Daoy (cell line): ENCODE data around the gene IGFN1. TPM values are rescaled to one million over a fixed set of nuclear protein-coding genes. Genes with fewer than 3 reads are reported as not detected.
A peak's percentile ranks its signal among the peaks of the same experiment; 100 is the strongest.

ENCODE experiments used
- DNase-seq: peaks from one replicate; pipeline ENCODE4 v3.0.0-alpha.2; 2015; ENCODE audit warnings: low read depth
- total RNA-seq: library from RNA; depleted of rRNA; stranded (reverse); fragments of >200 nt; shearing (Covaris generic); gene quantifications from 2 replicates; pipeline ENCODE4 v1.2.3, GENCODE V29; 2014

Gene IGFN1
- total RNA-seq, 1 experiment from 2014 or later, result 0.51 TPM

DNA sequence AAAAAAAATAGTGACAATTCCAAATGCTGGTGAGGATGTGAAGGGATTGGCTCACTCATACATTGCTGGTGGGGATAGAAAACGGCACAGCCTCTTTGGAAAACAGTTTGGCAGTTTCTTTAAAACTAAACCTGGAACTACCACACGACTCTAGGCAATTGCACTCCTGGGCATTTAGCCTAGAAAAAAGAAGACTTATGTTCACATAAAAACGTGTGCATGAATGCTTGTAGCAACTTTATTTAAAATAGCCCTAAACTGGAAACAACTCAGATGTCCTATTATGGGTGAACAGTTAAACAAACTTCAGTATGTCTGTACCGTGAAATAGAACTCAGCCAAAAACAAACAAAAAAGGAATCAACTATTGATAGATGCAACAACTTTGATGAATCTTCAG lies 26.9 kb upstream of the IGFN1 start:
- no peak for DNase-seq

DNA sequence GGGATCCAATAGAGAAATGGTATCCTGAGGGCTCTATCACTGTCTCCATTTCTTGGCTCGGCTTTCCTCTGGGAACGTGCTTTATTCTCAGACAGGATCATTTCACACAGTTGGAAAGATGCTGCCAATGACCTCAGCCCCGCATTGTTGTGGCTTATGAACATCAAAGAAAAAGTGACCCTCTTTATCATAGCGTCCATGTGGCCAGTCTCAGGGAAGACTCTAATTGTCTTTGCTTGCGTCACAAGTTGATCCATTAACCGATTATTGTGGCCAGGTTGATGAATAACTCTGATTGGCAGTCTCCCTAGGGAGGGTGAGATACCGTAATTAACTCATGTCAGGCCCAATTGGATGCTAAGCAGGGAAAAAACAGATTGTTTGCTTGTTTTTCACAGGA lies 26.0 kb upstream of the IGFN1 start:
- DNase-seq, result no peak

GRCh38 chr1:201167041-201167991 lies 23.3 kb upstream of the IGFN1 start:
- no peak for DNase-seq

GRCh38 chr1:201169203-201169602 lies 21.4 kb upstream of the IGFN1 start:
- no peak for DNase-seq

DNA sequence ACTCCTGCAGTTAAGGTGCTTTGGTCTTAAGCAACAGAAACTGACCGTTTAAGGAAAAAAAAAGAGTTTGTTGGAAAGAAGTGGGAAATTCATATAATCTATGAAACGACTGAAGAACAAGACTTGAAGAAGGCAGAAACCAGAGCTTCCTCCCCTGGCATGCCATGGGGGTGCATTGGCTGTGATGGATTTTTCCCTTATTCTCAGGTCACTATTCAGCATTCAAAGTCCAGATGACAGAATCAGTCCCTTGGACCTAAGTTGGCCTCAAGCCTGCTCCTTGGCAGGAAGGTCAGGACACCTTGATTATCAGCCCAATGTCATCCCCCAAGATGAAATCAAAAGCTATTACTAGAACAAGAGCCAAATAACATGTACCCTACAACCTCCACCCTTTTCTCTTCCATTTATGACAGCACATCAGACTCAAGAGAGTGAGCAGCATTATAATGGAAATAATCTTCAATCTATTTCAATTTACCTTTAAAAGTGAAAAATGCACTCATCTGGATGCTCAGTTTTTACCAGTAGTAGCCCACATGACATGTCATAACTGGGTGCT lies 20.6 kb upstream of the IGFN1 start:
- no peak for DNase-seq

DNA sequence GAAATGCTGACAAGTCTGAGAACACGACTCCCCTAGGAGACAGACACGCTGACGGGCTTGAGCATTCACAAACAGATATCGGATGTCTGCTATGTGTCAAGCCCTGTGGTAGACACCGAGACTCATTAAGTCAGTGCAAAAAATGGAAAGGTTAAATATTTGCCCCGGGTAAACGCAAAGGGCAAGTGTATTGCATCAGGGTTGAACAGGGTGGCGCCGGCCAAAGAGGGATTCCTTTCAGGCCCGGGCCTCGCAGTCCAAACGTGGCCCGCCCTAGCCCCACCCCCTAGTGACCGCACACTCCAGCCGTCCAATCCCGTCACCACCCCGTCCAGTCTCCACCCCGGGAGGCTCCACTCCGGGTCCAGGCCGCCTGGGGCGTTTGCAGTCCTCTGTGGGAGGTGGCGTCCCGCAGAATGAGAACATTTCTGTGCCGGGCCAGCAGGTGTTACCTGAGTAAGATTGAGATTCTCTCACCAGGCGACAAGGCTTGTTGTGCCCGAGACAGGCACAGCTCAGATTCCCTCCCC lies 20.0 kb upstream of the IGFN1 start:
- DNase-seq, result peak; percentile 93

DNA sequence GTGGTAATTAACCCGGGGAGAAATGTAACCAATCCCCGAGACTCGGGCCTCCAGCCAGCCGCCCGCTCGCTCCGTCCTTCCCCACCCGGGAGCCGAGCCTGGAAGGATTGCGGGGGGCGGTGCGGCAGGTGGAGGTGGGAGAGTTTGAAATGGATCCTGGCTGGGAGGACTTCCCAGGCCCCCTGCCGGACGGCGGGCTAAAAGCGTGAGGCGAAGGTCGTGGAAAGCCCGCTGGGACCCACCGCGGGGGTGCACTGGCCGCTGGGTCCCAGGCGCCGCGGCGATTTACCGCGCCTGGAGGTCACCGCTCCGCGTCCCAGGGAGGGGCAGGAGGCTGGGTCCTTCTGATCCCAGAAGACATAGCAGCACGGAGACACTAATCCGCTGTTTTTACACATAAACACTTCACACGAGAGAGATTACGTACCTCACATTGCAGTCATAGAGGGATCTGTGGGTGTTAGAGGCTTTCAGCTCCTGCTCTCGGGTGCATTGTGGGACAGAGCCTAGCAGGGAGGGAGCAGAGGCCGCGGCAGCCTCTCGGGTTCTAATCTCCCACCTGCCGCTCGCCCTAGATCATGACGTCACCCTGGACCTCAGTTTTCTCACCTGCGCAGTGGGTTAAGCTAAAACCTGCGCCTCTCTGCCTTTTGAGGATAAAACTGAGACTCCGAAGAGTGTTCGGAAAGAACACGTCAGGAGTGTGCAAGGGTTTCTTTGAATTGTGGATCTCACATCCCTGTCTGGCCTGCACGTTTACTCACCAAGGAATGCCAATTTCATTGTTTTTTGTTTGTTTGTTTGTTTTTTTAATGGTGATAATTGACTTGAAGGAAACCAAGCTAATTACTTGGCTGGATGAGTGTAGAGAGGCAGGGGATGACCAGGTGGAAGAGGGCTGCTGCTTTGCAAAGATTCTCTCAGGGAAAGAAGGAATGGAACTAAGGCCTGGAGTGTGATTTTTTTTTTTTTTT lies 19.3 kb upstream of the IGFN1 start:
- peak; percentile 27 for DNase-seq

DNA sequence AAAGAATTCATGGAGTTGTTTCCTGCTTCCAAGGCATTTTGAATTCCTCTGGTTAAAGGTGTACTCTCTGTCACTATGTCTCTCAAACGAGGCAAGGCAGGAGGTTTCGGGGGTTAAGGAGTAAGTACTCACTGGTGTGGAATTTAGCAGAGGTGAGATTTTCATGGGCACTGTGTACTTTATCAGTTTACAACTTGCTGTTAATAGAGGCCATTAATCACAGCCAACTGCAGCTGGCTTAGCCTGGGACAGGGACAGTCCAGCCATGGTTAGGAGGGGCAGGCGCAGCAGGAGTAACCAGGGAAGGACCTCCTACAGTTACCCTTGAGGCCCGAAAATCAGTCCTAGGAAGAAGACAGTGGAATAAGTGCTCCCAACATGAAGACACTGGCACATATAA lies 18.3 kb upstream of the IGFN1 start:
- DNase-seq, result no peak

DNA sequence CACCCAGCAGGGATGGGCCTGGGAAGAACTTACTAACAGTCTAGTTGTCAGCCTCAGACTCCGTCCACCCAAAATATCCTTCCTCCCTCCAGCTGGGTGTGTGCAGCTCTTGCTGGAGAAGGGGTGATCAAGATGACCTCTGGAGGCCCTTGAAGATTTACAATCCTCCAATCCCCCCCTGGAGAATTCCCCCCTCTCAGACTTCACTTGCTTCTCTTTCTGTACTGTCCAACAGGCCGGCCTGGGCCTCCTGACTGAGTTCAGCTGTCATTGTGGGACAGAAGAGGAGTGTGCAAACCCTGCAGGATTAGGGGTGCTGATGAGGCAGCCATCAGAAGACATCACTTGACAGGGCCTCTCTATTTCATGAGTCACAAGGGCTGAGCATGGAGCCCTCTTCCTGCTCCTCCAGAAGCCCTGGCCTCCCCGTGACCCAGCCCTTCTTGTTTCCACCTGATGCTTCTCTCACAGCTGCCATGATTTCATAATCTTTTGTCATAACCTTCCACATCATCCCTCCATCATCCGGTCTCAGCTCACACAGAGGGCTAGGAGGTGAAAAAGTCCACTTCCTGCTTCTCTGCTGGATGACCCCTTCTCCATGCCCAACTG lies 17.5 kb upstream of the IGFN1 start:
- no peak for DNase-seq

DNA sequence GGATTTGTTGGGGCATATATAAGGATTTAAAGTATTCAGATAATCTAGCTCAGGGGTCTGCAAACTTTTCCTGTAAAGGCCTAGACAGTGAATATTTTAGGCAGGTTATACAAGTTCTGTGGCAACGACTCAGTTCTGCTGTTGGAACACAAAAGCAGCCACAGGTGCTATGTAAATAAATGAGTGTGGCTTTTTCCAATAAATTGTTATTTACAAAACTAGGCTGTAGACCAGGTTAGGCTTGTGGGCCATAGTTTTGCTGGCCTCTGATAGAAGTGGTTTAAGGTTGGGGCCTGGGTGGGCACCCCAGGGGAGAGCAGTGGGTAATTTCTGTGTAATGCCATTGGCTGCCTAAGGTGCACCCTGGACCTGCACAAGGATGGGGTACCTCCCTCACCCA lies 16.9 kb upstream of the IGFN1 start:
- DNase-seq, result no peak

- no peak for DNase-seq
These were observed 14.7 kb upstream of the IGFN1 start for GRCh38 chr1:201175820-201176500.

DNA sequence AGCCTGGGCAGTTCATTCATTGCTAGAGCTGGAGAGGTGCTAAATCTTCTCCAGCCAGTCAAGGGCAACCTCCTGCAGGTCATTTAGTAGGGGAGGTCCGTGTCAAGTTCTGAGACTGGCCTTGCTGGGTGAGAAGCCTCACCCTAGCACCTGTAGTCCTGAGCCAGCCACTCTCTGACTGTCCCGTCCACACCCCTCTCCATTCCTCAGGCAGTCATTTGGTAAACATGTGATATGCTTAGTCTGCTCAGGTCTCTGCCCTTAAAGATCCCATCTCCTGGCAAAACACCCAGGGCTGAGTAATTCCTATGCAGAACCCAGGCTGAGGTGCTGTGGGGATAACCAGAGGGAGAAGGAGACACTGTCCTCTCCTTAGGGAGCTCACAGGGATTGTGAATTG lies 13.7 kb upstream of the IGFN1 start:
- DNase-seq, result no peak

GRCh38 chr1:201178718-201179117 lies 11.9 kb upstream of the IGFN1 start:
- DNase-seq, result no peak

- no peak for DNase-seq
These were observed 10.5 kb upstream of the IGFN1 start for GRCh38 chr1:201180141-201180540.

DNA sequence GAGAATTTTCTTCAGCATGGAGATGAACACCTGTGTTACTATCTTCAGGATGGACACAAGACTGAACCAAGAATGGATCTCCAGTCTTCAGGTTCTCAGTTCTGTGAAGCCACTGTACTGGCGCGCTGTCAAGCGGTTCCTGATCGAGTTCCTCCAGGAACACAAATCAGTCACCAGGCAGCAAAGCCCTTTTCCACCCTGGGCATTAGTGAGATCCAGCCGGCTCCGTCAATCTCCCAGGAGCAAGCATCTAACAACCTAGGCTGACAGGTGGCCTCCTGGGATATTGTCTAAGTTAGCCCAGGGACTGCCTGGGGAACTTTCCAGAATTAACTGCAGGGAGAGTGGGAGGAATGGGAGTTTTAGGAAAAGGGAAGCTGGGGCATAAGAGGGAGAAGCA lies 9.7 kb upstream of the IGFN1 start:
- no peak for DNase-seq

DNA sequence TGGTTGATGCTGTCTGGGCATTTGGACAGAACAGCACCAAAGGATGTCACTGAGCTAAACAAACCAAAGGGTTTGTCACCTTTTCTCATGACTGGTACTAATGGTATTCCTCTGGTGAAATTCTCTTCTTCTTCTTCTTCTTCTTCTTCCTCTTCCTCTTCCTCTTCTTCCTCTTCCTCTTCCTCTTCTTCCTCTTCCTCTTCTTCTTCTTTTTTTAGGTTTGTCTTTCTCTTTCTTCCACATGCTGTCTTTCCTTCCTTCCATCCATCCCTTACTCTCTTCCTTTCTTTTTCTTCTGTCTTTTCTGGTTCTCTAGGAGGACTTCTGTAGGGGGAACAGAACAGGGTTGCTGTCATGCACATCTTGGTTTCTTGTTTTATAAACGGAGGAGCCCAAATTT lies 9.3 kb upstream of the IGFN1 start:
- DNase-seq, result no peak

DNA sequence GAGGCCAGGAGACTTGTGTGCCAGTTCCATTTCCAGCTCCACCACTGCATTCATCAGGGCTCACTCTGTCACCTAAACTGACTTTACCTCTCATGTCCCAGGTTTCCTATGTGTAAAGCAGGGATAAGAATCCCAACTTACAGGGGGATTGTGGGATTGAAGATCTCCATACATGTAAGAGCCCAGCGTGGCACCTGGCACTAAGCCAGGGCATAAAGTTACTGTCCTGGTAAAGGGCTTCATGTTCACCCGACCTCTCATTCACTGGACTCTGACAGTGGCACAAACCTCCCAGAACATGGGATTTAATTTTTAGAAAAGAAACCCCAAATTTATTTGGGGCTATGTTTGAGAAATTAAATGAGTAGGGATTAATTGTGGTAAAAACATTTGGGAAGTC lies 8.9 kb upstream of the IGFN1 start:
- DNase-seq, result no peak

DNA sequence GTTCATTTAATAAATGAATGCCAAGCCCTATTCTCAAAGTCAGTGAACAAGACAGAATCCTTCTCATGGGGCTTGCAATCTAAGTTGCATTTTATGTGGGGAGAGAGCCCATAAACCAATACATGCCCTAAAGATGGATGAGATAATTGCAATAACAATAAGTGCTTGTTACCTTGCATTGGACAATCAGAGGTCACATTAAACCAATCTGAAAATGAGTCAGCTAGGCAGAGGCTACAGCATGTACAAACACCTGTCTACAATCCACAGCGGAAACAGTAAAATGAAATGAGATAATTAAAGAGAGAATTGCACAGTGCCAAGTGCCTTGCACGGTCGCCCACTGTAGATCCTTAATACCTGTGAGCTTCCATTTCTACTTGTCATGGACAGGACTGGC lies 7.4 kb upstream of the IGFN1 start:
- no peak for DNase-seq

DNA sequence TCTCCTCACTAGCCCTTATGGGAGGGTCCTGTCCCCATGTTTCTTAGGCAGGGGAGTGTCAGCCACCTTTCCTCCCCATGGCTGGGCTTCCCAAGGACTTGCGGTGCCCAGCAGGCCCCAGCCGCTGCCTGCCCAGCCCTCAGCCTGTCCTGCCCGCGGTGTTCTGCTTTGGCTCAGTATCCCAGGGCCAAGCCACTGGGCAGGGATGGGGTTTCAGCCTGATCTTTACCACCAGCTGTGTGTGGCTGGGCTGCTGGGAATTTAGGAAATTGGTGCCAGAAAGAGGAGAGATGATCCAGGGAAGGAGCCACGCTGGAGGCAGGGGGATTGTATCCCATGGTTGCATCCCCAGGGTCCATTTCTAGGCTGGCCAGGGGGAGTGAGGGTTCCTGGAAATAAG lies 6.9 kb upstream of the IGFN1 start:
- DNase-seq, result no peak

GRCh38 chr1:201184307-201185122 lies 6.1 kb upstream of the IGFN1 start:
- peak; percentile 90 for DNase-seq
